Measurements from ENCODE around the gene TMEM86B.

Gene TMEM86B, protein sequence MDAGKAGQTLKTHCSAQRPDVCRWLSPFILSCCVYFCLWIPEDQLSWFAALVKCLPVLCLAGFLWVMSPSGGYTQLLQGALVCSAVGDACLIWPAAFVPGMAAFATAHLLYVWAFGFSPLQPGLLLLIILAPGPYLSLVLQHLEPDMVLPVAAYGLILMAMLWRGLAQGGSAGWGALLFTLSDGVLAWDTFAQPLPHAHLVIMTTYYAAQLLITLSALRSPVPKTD

GRCh38 chr19:55228403-55229031, at the start of gene TMEM86B:
Gene TMEM86B (minus strand): TSS chr19:55228763. CDS start chr19:55228741, 22 bp downstream.
- no peak for DNase-seq (ENCODE audit: low read depth in 2 of 2)

- DNase-seq (ENCODE audit: low read depth in 2 of 2), result no peak
Observed at GRCh38 chr19:55277494-55277893, 48.9 kb upstream of the TMEM86B start.

DNA sequence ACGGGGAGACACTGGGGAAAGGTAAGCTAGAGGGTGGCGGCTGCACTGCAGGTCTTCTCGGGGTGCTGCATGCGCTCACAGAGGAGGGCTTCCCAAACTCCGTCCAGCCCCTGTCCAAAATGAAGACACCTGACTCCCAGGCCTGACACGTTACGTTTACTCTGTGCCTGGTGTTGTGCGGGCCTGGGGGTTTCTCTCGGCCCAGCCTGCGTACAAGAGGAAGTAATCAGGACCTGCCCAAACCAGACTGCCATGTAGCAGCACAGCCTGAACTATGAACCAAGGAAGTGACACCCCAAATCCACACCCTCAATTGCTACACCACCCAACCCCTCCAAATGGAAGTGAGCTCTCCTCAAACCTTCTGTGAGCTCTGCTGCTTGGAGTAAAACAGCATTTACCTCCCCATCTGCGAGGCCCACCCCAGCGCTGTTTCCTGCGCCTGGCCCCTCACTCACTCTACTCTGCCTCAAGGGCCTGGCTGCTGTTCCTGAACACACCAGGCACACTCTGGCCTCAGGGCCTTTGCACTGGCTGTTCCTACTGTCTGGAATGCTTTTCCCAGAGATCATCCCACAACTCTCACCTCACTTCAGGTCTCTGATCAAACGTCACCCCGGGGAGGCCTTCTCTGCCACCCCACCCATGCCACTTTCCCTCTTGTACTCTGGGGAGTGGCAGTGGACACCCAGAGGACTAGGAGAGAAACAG, 48.3 kb upstream of the TMEM86B start:
- DNase-seq (ENCODE audit: low read depth in 2 of 2), result no peak

- DNase-seq (ENCODE audit: low read depth in 2 of 2), result no peak
Observed at GRCh38 chr19:55275851-55276719, 47.5 kb upstream of the TMEM86B start.

GRCh38 chr19:55273978-55274707, 45.6 kb upstream of the TMEM86B start:
- DNase-seq (ENCODE audit: low read depth in 2 of 2), result no peak

GRCh38 chr19:55272142-55272541, 43.6 kb upstream of the TMEM86B start:
- DNase-seq (ENCODE audit: low read depth in 2 of 2), result no peak

GRCh38 chr19:55270172-55270942, 41.8 kb upstream of the TMEM86B start:
- DNase-seq (ENCODE audit: low read depth in 2 of 2), result no peak

GRCh38 chr19:55269299-55269698, 40.7 kb upstream of the TMEM86B start:
- no peak for DNase-seq (ENCODE audit: low read depth in 2 of 2)

- DNase-seq (ENCODE audit: low read depth in 2 of 2), result no peak
Observed at GRCh38 chr19:55266840-55267239, 38.3 kb upstream of the TMEM86B start.

GRCh38 chr19:55266404-55266803, 37.8 kb upstream of the TMEM86B start:
- no peak for DNase-seq (ENCODE audit: low read depth in 2 of 2)

- DNase-seq (ENCODE audit: low read depth in 2 of 2), result no peak
Observed at GRCh38 chr19:55265723-55266386, 37.3 kb upstream of the TMEM86B start.

GRCh38 chr19:55265173-55265572, 36.6 kb upstream of the TMEM86B start:
- no peak for DNase-seq (ENCODE audit: low read depth in 2 of 2)

- no peak for DNase-seq (ENCODE audit: low read depth in 2 of 2)
Observed at GRCh38 chr19:55264531-55264930, 36.0 kb upstream of the TMEM86B start.

DNA sequence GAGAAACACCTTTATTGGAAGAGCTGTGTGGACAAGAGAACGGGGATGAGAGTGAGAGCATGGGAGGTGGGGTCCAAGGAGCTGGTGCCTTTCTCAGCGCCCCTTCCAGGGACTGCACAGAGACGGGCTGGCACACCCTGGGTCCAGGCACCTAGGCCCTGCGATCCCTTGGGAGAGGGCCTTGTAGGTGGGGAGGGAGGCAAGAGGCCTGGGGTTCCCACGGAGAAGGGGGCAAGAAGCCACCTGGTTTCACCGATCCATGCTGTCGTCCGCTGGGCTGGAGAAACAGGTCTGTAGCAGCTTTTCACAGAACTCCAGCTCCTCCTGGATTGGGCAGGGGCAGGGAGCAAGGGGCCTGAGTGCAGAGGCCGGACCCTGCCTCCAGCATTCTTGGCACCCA, 33.8 kb upstream of the TMEM86B start:
- DNase-seq (ENCODE audit: low read depth in 2 of 2), result no peak

DNA sequence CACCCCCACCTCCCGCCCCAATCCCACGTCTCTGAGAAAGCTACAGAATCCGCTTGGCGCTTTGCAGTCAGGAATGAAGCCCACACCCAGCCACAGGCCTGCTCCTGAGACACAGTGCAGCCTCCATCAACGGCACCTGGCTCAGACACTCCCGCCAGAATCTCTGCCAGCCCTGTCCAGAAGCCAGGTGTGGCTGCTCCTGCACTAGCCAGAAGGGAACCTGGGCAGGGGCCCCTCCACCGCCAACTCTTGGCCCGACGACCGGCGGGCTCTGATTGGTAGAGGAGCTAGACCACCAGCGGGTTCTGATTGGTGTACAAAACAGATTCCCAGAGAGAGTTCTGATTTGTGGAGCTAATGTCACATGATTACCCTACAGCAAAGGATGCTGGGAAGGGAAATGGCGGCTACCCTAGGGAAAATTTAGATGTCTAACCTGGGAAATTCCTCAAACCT, 33.1 kb upstream of the TMEM86B start:
- no peak for DNase-seq (ENCODE audit: low read depth in 2 of 2)

DNA sequence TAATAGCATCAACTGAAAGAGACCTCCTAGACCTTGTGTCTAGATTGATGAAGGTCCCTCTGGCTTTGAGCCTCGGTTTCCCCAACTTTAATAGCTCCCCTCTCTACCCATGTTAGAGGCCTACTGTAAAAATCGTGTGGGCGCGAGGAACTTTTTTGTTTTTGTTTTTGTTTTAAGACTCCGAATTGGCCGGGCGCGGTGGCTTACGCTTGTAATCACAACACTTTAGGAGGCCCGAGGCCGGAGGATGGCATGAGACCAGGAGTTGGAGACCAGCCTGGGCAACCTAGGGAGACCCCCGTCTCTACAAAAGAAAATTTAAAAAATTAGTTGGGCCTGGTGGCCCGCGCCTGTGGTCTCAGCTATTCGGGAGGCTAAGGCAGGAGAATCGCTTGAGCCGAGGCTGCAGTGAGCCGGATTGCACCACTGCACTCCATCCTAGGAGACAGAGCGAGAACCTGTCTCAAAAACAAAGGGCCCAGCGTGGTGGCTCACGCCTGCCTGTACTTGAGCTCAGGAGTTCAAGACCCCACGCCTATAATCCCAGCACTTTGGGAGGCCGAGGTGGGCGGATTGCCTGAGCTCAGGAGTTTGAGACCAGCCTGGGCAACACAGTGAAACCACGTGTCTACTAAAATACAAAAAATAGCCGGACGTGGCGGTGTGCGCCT, 31.1 kb upstream of the TMEM86B start:
- DNase-seq (ENCODE audit: low read depth in 2 of 2), result no peak

- DNase-seq (ENCODE audit: low read depth in 2 of 2), result peak; percentile 100
Observed at GRCh38 chr19:55258828-55259539, 30.4 kb upstream of the TMEM86B start, which contains the start of gene PPP6R1. Gene PPP6R1 (minus strand): TSS chr19:55259017. CDS start chr19:55247103, 11,914 bp downstream.

- DNase-seq (ENCODE audit: low read depth in 2 of 2), result no peak
Observed at GRCh38 chr19:55258476-55258827, 29.9 kb upstream of the TMEM86B start.

Measured in fibroblast of skin of left quadriceps (primary cell).